HEK293T (cell line): Measurements from ENCODE around the gene NUMB.

Experiments
- ARNT ChIP-seq: fragments of 450-650 bp; IDR thresholded peaks from 2 replicates; pipeline ENCODE4 v1.6.1; 2017; ENCODE audit warnings: mild to moderate bottlenecking
- BHLHE40 ChIP-seq: fragments of 450-650 bp; IDR thresholded peaks from 2 replicates; pipeline ENCODE4 v1.6.1; 2016; ENCODE audit warnings: mild to moderate bottlenecking, moderate library complexity, borderline replicate concordance
- ELF4 ChIP-seq: fragments of 450-650 bp; IDR thresholded peaks from 2 replicates; pipeline ENCODE4 v1.6.1; 2017; ENCODE audit warnings: antibody characterized with exemption
- FOXA1 ChIP-seq: fragments of 450-650 bp; IDR thresholded peaks from 2 replicates; pipeline ENCODE4 v1.6.1; 2016; ENCODE audit warnings: mild to moderate bottlenecking
- FOXK2 ChIP-seq: fragments of 450-650 bp; IDR thresholded peaks from 2 replicates; pipeline ENCODE4 v1.6.1; 2016; ENCODE audit warnings: mild to moderate bottlenecking
- HDGF ChIP-seq: fragments of 450-650 bp; IDR thresholded peaks from 2 replicates; pipeline ENCODE4 v1.6.1; 2017; ENCODE audit warnings: antibody characterized with exemption, borderline replicate concordance
- NFRKB ChIP-seq: fragments of 450-650 bp; IDR thresholded peaks from 2 replicates; pipeline ENCODE4 v1.6.1; 2016; ENCODE audit warnings: mild to moderate bottlenecking, moderate library complexity
- PKNOX1 ChIP-seq: fragments of 450-650 bp; IDR thresholded peaks from 2 replicates; pipeline ENCODE4 v1.6.1; 2016
- SP1 ChIP-seq: fragments of 450-650 bp; IDR thresholded peaks from 2 replicates; pipeline ENCODE4 v1.6.1; 2017
- TARDBP ChIP-seq: fragments of 450-650 bp; IDR thresholded peaks from 2 replicates; pipeline ENCODE4 v1.6.1; 2016

DNA sequence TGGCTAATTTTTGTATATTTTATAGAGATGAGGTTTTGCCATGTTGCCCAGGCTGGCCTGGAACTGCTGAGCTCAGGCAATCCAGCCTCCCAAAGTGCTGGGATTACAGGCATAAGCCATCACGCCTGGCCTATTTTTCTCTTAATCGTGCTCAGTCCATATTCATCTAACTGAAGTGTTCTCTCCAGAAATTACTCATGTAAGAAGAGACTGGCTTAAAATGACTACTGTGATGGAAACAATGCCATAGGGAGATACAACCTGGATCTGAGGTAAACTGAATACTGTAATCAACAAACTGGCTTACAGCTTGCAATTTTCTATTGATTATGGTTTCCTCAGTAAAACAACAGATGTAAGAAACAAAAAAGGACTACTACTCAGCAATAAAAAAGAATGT is 21.1 kb downstream of the NUMB start:
- no peak for TF ChIP-seq FOXA1
- TF ChIP-seq FOXK2: no peak
- TF ChIP-seq TARDBP: no peak
- no peak for TF ChIP-seq HDGF
- no peak for TF ChIP-seq ARNT
- TF ChIP-seq SP1: no peak
- TF ChIP-seq NFRKB: no peak
- no peak for TF ChIP-seq PKNOX1
- TF ChIP-seq ELF4: no peak
- TF ChIP-seq BHLHE40: no peak
